Activated CD4-positive, alpha-beta T cell treated with anti-CD3 and anti-CD28 coated beads for 36 hours (primary cell): ENCODE measurements around the gene CD19. TPM values are rescaled to one million over a fixed set of nuclear protein-coding genes. Genes with fewer than 3 reads are reported as not detected.

Source experiments
- ATAC-seq: fragments of 200-7000 bp; cut with Tn5 transposase; one replicate; pipeline ENCODE4 v1.10.0; 2021; ENCODE audit warnings: mild to moderate bottlenecking, moderate library complexity
- CTCF ChIA-PET: fragments of 350-600 bp; sonication (Branson Sonifier 250); formaldehyde crosslinking; loops from one replicate; lab custom pipeline; 2021; ENCODE audit warnings: antibody characterized with exemption; lab: Charles Lee
- POLR2A ChIA-PET: fragments of 350-600 bp; sonication (Branson Sonifier 250); formaldehyde crosslinking; loops from one replicate; lab custom pipeline; 2021; ENCODE audit warnings: antibody characterized with exemption, inconsistent platforms; lab: Charles Lee
- DNase-seq: peaks from one replicate; pipeline ENCODE4 v3.0.0-alpha.2; 2020
- H3K27ac Mint-ChIP-seq: one replicate; pipeline ENCODE4 v1.8.0; 2021; ENCODE audit warnings: mixed read lengths
- H3K27me3 Mint-ChIP-seq: one replicate; pipeline ENCODE4 v1.8.0; 2021; ENCODE audit warnings: mixed read lengths
- H3K36me3 Mint-ChIP-seq: one replicate; pipeline ENCODE4 v1.8.0; 2021; ENCODE audit warnings: low read depth, mixed read lengths
- H3K4me1 Mint-ChIP-seq: one replicate; pipeline ENCODE4 v1.8.0; 2021; ENCODE audit warnings: mixed read lengths
- H3K4me3 Mint-ChIP-seq: one replicate; pipeline ENCODE4 v1.8.0; 2021; ENCODE audit warnings: mild to moderate bottlenecking, moderate library complexity, mixed read lengths
- H3K9me3 Mint-ChIP-seq: one replicate; pipeline ENCODE4 v1.8.0; 2021; ENCODE audit warnings: low read depth, mixed read lengths
- intact Hi-C, 2 experiments: fragments of 100-400 bp; cut with DNase I in 1 of 2; cut with micrococcal nuclease in 1 of 2; formaldehyde crosslinking; loops; one replicate each; pipeline versions ENCODE4 v1.14.2 to v1.15.1; 2022 to 2024; cut with DNase I, micrococcal nuclease
- total RNA-seq, 2 experiments: library from RNA; stranded (reverse); gene quantifications; one replicate each; pipeline ENCODE4 v1.2.3, GENCODE V29; 2021

Gene CD19
- total RNA-seq, 2 experiments from 2014 or later: 0.74 to 0.80 TPM

- peak; percentile 58 for ATAC-seq
- intact Hi-C loops: no loop called here
- H3K27me3 Mint-ChIP-seq: no peaks in the 10 kb centered on the region
- H3K9me3 Mint-ChIP-seq: no peaks in the 10 kb centered on the region
- no peak overlapping the region for H3K4me3 Mint-ChIP-seq
- CTCF ChIA-PET: interaction anchor here (0.7 kb wide), 1 partner anchor 9 kb away, joined by 3 read pairs; no protein-coding TSS in a partner anchor
- peaks cover 18% of the 10 kb centered on the region for H3K36me3 Mint-ChIP-seq
- POLR2A ChIA-PET: no interaction called here
- H3K4me1 Mint-ChIP-seq: peaks cover 3% of the 10 kb centered on the region
- DNase-seq: peak; percentile 34
- H3K27ac Mint-ChIP-seq: no peak overlapping the region
These were observed 21.4 kb upstream of the CD19 start for GRCh38 chr16:28910086-28911031.

DNA sequence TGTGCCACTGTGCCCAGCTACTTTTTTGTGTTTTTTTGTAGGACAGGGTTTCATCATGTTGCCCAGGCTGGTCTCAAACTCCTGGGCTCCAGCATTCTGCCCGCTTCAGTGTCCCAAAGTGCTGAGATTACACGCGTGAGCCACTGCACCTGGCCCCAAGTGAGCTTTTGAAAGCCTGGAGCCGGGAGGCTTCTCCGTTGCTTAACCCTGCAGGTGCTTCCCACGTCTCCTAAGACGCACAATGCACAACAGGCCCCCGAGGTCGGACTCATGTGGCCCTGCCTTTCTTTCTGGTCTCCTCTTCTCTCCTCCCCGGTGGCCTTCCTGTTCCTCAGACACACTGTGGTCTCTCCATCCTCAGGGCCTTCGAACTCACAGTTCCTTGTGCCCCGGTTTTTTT, 19.2 kb upstream of the CD19 start:
- no peaks in the 10 kb centered on the region for H3K9me3 Mint-ChIP-seq
- ATAC-seq (no peak), DNase-seq (no peak)
- intact Hi-C loops: no loop called here
- POLR2A ChIA-PET: no interaction called here
- CTCF ChIA-PET: interaction anchor here (0.6 to 1.1 kb wide), 2 partner anchors 66 to 1819 kb away, joined by 3 to 4 read pairs; no protein-coding TSS in a partner anchor
- no peak overlapping the region for H3K4me3 Mint-ChIP-seq
- no peaks in the 10 kb centered on the region for H3K27me3 Mint-ChIP-seq
- peaks cover 3% of the 10 kb centered on the region for H3K4me1 Mint-ChIP-seq
- peaks cover 23% of the 10 kb centered on the region for H3K36me3 Mint-ChIP-seq
- H3K27ac Mint-ChIP-seq: no peak overlapping the region

DNA sequence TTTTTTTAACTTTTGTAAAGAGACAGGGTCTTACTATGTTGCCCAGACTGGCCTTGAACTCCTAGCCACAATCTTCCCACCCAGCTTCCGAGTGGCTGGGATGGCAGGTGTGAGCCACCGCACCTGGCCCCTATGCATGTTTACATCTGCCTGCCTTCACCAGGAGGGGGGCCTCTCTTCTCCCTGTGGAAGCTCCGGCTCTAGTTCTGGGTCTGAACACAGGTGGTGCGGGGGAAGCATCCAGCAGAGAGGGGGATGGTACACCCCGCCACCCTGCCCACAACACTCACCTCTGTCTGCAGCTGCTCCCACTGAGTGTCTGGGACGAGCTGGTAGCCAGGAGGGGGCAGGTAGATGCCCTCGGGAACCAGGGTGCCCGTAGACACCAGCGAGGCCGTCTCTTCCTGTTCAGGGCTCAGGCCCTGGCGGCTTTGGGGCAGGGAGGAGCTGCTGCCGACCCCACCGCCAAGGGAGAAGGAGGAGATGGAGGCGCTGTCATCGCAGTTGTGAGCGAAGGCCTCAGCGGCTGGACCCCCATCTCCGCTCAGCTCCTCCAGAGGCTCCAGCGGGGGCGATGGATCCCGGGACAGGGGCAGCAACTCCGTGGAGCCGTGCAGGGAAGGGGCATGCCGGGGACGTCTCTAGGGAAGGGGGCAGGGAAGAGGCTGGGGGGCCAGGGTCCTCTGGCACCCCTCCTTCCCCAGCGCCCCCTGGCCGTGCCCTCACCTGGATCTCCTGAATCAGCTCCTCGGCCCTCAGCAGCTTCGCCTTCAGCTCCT, 17.6 kb upstream of the CD19 start:
- H3K27me3 Mint-ChIP-seq: no peaks in the 10 kb centered on the region
- CTCF ChIA-PET: interaction anchor here (0.8 kb wide), 1 partner anchor 267 kb away, joined by 3 read pairs; no protein-coding TSS in a partner anchor
- DNase-seq (no peak), ATAC-seq (no peak)
- POLR2A ChIA-PET: no interaction called here
- peaks cover 3% of the 10 kb centered on the region for H3K4me1 Mint-ChIP-seq
- H3K36me3 Mint-ChIP-seq: peaks cover 24% of the 10 kb centered on the region
- H3K9me3 Mint-ChIP-seq: no peaks in the 10 kb centered on the region
- intact Hi-C loops: no loop called here
- no peak overlapping the region for H3K4me3 Mint-ChIP-seq
- no peak overlapping the region for H3K27ac Mint-ChIP-seq

- ChIA-PET POLR2A (no interaction called here), CTCF (interaction anchor here (1.2 to 1.3 kb wide), 2 partner anchors 9 to 59 kb away, joined by 3 read pairs; no protein-coding TSS in a partner anchor)
- Mint-ChIP-seq H3K4me3 (no peak overlapping the region), H3K27me3 (no peaks in the 10 kb centered on the region), H3K4me1 (peaks cover 2% of the 10 kb centered on the region), H3K9me3 (no peaks in the 10 kb centered on the region), H3K27ac (no peak overlapping the region), H3K36me3 (peaks cover 25% of the 10 kb centered on the region)
- no peak for DNase-seq
- intact Hi-C loops: no loop called here
- no peak for ATAC-seq
These were observed 16.6 kb upstream of the CD19 start for GRCh38 chr16:28915181-28915580.

DNA sequence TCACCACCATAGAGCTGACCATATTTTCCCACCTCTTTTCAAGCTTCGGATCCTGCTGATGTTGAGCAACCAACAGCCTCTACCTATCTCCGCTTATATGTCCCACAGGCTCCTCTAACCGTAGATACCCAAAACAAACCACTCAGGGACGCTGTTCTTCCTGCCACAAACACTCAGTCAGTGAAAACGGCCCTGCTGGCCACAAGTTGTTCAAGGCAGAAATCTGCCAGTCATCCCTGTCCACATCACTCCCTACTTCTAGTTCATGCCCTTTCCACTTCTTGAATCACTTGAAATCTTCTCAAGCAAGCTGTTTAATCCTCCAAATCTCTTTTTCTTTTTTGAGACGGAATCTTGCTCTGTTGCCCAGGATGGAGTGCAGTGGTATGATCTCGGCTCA, 14.7 kb upstream of the CD19 start:
- ChIA-PET POLR2A (interaction anchor here (0.6 kb wide), 1 partner anchor 19 kb away, joined by 6 read pairs; no protein-coding TSS in a partner anchor), CTCF (interaction anchor here (1.0 kb wide), 1 partner anchor 12 kb away, joined by 3 read pairs; no protein-coding TSS in a partner anchor)
- no peaks in the 10 kb centered on the region for H3K27me3 Mint-ChIP-seq
- no peaks in the 10 kb centered on the region for H3K9me3 Mint-ChIP-seq
- DNase-seq (no peak), ATAC-seq (no peak)
- no peak overlapping the region for H3K4me3 Mint-ChIP-seq
- peaks cover 24% of the 10 kb centered on the region for H3K36me3 Mint-ChIP-seq
- no peaks in the 10 kb centered on the region for H3K4me1 Mint-ChIP-seq
- H3K27ac Mint-ChIP-seq: no peak overlapping the region
- intact Hi-C loops: no loop called here

- Mint-ChIP-seq H3K4me1 (peaks cover 3% of the 10 kb centered on the region), H3K36me3 (peaks cover 22% of the 10 kb centered on the region), H3K4me3 (no peak overlapping the region), H3K9me3 (no peaks in the 10 kb centered on the region), H3K27me3 (no peaks in the 10 kb centered on the region), H3K27ac (no peak overlapping the region)
- ChIA-PET POLR2A (no interaction called here), CTCF (interaction anchor here (0.6 to 2.1 kb wide), 2 partner anchors 19 to 26 kb away, joined by 3 to 12 read pairs; no protein-coding TSS in a partner anchor)
- DNase-seq (no peak), ATAC-seq (no peak)
- intact Hi-C loops: no loop called here
These were observed 13.1 kb upstream of the CD19 start for GRCh38 chr16:28918698-28919097.

DNA sequence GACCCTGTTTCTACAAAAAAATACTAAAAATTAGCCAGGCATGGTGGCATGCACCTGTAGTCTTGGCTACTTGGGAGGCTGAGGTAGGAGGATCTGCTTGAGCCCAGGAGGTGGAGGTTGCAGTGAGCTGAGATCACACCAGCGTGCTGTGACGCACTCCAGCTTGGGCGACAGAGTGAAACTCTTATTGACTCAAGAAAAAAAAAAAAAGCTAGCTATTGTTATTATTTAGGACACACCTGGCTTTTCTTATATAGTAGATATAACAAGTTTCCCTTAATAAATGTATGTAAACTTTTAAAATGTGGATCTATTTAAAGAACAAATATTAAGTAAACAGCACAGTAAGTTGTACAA, 8.6 kb upstream of the CD19 start:
- POLR2A ChIA-PET: interaction anchor here (0.6 to 1.1 kb wide), 3 partner anchors 13 to 71 kb away, joined by 3 to 4 read pairs (median 3); no protein-coding TSS in a partner anchor
- no peak overlapping the region for H3K27ac Mint-ChIP-seq

GRCh38 chr16:28923652-28924398, 7.9 kb upstream of the CD19 start:
- Mint-ChIP-seq H3K27ac (peak overlapping the region; percentile 42), H3K4me1 (peaks cover 14% of the 10 kb centered on the region), H3K36me3 (peaks cover 7% of the 10 kb centered on the region), H3K9me3 (no peaks in the 10 kb centered on the region), H3K4me3 (peak overlapping the region; percentile 87), H3K27me3 (no peaks in the 10 kb centered on the region)
- ChIA-PET CTCF (interaction anchor here (0.6 to 0.7 kb wide), 2 partner anchors 14 to 50 kb away, joined by 3 to 4 read pairs; no protein-coding TSS in a partner anchor), POLR2A (interaction anchor here (0.6 to 1.1 kb wide), 2 partner anchors 13 to 70 kb away, joined by 3 read pairs; no protein-coding TSS in a partner anchor)
- DNase-seq: no peak
- no peak for ATAC-seq
- intact Hi-C loops: loop anchor here (5.0 to 10.0 kb wide), 2 partner anchors 47 to 1141 kb away; partner anchors contain the start of genes ALDOA (in 1 of the 2) and ATP2A1 (in 1 of the 2)

More for the DNA sequence above, 8.6 kb upstream of the CD19 start:
- DNase-seq (no peak), ATAC-seq (no peak)
- no peaks in the 10 kb centered on the region for H3K9me3 Mint-ChIP-seq
- CTCF ChIA-PET: interaction anchor here (0.7 to 0.9 kb wide), 2 partner anchors 15 to 22 kb away, joined by 4 read pairs; no protein-coding TSS in a partner anchor
- H3K36me3 Mint-ChIP-seq: peaks cover 8% of the 10 kb centered on the region
- peak overlapping the region; percentile 32 for H3K4me3 Mint-ChIP-seq
- H3K4me1 Mint-ChIP-seq: peaks cover 14% of the 10 kb centered on the region
- intact Hi-C loops: loop anchor here (5.0 to 10.0 kb wide), 2 partner anchors 46 to 1142 kb away; partner anchors contain the start of genes ALDOA (in 1 of the 2) and ATP2A1 (in 1 of the 2)
- H3K27me3 Mint-ChIP-seq: no peaks in the 10 kb centered on the region

- intact Hi-C loops: loop anchor here (5.0 to 10.0 kb wide), 2 partner anchors 47 to 1140 kb away; partner anchors contain the start of genes ALDOA (in 1 of the 2) and ATP2A1 (in 1 of the 2)
- POLR2A ChIA-PET: interaction anchor here (1.1 kb wide), 1 partner anchor 12 kb away, joined by 3 read pairs; no protein-coding TSS in a partner anchor
- Mint-ChIP-seq H3K27me3 (no peaks in the 10 kb centered on the region), H3K9me3 (no peaks in the 10 kb centered on the region), H3K4me1 (peaks cover 14% of the 10 kb centered on the region), H3K27ac (peak overlapping the region; percentile 42), H3K36me3 (peaks cover 7% of the 10 kb centered on the region), H3K4me3 (peak overlapping the region; percentile 87)
- CTCF ChIA-PET: no interaction called here
- DNase-seq: no peak
- ATAC-seq: no peak
These were observed 7.4 kb upstream of the CD19 start for GRCh38 chr16:28924399-28924761.

- ChIA-PET CTCF (no interaction called here), POLR2A (no interaction called here)
- peak within 1 kb of the TSS; percentile 96 for H3K27ac Mint-ChIP-seq
- DNase-seq: peak; percentile 99
- H3K4me3 Mint-ChIP-seq: peak within 1 kb of the TSS; percentile 87
- intact Hi-C loops: loop anchor here (1.0 to 10.0 kb wide), 12 partner anchors 11 to 1140 kb away; partner anchors contain the start of genes SH2B1 (in 2 of the 2), ALDOA (in 1 of the 2), ATP2A1 (in 1 of the 2) and NFATC2IP (in 1 of the 2)
- peaks cover 4% of the 10 kb centered on the region for H3K36me3 Mint-ChIP-seq
- no peaks in the 10 kb centered on the region for H3K9me3 Mint-ChIP-seq
- peaks cover 14% of the 10 kb centered on the region for H3K4me1 Mint-ChIP-seq
- peak; percentile 93 for ATAC-seq
- no peaks in the 10 kb centered on the region for H3K27me3 Mint-ChIP-seq
These were observed 6.9 kb upstream of the CD19 start, which contains the start of gene RABEP2 for GRCh38 chr16:28924762-28925385. Gene RABEP2 (minus strand): TSS chr16:28925238. CDS start chr16:28925163, 75 bp downstream.
